ENCODE measurements around the gene FGD6.
"Not testable (repeated sequence)": the region's sequence is repeated elsewhere in the genome, so short reads cannot be mapped to it uniquely, and the experiment has no call there.

The FGD6 gene

DNA sequence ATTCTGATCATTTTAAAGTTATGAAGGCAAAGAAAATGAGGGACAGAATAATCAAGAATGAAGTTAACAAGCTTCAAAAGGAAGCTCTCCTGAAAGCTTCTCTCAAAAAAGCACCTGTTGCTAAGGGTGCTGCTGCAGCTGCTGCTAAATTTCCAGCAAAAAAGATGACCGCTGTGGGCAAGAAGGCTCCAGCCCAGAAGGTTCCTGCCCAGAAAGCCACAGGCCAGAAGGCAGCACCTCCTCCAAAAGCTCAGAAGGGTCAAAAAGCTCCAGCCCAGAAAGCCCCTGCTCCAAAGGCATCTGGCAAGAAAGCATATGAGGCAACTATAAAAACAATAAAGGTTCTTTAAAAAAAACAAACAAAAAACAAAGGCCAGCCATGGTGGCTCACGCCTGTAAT lies 91.2 kb downstream of the FGD6 start:
- DNase-seq (ENCODE audit: low spot score), result no peak

DNA sequence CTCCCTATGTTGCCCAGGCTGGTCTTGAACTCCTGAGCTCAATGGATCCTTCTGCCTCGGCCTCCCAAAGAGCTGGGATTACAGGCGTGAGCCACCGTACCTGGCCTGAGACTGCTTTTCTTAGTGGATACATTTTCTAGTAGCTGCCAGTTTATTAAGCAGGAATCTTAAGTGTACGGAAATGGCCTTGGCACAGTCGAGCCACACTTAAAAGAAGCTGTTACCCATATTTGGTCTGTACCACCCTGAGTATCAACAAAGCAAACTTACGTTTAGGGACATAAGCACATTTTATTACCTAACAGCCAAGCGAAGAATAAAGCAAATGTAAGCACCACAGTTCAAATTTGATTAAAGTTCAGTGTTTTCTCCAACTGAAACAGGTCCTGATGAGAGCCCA lies 93.2 kb downstream of the FGD6 start:
- DNase-seq (ENCODE audit: low spot score), result no peak

DNA sequence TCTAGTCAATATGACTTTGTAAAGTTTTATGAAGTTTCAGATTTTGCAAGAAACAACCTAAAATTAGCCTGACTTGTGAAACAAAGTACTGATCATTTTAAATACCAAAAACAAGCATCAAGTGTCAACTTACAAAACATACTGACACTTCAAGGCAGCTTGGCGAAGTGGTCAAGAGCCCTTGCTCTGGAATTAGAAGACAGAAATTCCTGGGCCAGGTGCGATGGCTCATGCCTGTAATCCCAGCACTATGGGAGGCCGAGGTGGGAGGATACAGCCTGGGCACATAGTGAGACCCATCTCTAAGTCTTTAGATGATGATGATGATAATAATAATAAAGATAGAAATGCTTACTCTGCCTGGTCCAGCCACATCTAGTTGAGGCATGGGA lies 98.5 kb downstream of the FGD6 start:
- DNase-seq (ENCODE audit: low spot score), result no peak

DNA sequence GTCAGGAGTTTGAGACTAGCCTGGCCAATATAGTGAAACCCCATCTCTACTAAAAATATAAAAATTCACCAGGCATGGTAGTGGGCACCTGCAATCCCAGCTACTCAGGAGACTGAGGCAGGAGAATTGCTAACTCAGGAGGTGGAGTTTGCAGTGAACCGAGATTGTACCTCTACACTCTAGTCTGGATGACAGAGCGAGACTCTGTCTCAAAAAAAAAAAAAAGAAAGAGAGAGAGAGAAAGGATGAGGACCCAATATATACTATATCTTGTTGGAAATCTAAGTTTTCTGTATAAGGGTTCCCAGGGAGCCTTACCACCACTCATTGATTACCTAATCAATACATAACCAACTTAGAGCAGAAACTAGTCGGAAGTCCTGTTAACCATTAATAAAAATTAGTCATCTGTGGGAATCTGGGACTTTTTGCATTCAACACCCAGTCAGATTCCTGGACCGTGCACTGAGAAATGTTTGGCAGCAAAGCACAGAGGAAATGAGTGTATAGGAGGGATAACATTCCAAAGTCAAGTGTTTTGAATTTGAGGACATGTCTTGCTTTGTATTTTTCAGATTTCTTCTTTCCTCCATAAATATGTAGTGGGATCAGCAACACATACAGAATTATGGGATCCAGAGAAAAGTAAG lies 99.0 kb downstream of the FGD6 start:
- DNase-seq (ENCODE audit: low spot score), result peak; percentile 60

DNA sequence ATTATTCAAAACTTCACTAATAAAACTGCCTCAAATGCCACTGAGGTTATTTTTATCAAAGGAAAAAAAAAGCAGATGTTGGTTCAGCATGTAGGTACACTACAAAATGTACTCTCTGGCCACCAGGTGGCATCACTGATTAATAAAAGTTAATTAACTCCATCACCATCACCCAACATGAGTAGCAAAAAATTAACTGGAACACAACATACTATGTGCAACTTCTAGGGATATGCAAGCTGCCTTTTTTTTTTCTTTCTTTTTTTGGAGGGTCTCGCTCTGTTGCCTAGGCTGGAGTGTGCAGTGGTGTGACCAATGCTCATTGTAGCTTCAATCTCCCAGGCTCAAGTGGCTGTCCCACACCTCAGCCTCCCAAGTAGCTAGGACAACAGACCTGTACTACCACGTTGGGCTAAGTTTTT lies 100.1 kb downstream of the FGD6 start:
- peak; percentile 40 for DNase-seq (ENCODE audit: low spot score)

DNA sequence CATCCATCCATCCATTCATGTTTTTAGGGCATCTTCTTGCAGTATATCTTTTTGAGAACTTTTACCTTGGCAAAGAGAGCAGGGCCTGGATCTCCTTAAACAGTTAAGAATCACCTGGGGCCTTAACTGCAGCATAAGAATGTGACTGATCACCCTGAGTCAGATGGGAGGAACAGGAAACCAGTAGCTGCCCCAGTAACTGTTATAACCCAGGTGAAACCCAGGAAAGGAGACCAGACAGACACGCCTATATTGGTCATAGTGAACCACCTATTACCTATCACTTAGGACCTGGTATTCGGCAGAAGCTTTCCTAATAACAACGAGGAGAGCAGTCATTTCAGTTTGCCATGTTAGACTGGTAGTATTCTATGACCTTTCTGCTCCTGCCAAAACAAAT lies 100.5 kb downstream of the FGD6 start:
- DNase-seq (ENCODE audit: low spot score), result no peak

DNA sequence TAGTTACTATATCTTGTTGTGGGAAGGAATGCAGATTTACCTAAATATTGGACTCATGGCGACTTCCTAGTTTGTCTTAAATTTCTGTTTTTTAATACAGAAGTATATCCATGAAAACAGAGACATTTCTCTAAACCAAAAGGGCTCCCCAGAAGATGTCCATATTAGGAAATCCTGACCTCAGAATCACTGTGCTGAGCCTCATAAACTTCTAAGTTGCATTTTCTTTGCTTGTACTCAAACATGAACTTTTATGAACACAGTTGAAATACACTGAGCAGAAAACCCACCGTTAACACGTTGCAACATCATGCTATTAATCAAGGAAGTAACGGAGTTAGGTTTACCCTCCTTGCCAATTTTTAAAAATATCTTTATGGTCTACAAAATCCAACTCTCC lies 100.9 kb downstream of the FGD6 start:
- no peak for DNase-seq (ENCODE audit: low spot score)

DNA sequence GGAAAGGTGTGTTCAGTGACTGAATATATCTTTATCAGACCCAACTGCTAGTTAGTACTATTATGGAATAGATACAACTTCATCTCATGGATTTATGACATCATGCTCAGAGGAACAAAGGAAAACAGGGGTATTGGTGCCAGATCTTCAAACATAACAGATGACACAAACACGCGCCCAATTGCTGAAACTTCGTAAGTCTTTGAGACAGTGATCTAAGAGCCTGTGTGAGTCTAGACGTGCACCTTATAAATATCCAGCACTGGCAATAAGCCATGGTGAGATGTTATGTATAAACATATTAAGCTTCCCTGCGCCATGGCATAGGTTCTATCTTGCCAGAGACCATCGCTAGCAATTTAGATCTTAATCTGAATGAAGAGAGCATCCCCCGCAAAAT lies 101.6 kb downstream of the FGD6 start:
- no peak for DNase-seq (ENCODE audit: low spot score)

DNA sequence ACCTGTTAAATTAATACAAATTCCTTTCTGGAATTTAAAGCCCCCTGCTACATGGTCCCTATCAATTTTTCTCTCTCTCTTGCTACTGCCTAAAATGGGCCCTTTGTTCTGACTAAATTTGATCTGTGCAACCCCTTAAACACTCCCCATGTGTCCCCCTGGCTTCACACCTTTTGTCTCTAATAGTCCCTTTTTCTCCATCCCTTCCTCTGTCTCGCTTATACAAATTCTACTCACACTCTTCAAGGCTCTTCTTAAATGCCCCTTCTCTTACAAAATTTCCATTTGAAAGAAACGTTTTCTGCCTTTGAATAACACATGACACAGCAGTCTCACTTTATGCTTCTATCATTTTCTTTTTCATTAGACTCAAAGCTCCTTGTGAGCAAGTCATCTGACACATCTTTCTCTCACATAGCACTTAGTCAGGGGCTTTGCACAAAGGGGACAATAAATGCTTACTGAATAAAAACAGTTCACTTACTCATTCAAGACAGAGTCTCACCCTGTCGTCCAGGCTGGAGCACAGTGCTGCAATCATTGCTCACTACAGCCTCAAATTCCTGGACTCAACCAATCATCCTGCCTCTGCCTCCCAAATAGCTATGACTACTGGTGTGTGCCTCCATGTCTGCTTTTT lies 102.4 kb downstream of the FGD6 start:
- DNase-seq (ENCODE audit: low spot score), result no peak

DNA sequence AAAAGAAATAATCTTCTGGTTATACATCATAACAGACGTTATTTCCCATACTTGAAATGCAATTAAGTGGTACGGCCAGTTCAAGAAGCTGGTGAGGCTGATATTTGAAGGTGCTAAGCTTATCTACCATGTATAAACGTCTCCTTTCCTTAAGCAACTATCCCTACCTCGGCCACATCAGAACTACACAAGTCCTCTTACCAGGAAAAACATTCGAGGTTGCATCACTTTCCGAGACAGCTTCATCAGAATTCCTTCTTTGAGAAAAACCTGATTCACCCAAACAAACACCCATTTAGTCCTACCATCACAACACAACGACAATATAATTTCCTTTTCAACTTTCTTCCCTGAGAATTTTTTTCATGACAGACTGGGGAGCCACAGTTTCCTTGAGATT lies 109.9 kb downstream of the FGD6 start:
- DNase-seq (ENCODE audit: low spot score), result no peak

DNA sequence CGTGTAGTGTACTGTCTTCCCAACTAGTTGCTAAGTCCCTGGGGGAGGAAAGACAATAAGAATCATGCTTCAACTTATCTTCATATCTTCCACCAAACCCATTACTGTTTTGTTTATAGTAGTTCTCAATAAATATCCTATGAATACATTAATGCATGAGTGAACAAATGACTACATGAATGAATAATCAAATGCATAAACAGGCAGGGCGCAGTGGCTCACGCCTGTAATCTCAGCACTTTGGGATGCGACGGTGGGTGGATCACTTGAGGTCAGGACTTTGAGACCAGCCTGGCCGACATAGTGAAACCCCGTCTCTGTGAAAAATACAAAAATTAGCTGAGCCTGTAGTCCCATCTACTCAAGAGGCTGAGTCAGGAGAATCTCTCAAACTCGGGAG lies 111.7 kb downstream of the FGD6 start:
- no peak for DNase-seq (ENCODE audit: low spot score)

DNA sequence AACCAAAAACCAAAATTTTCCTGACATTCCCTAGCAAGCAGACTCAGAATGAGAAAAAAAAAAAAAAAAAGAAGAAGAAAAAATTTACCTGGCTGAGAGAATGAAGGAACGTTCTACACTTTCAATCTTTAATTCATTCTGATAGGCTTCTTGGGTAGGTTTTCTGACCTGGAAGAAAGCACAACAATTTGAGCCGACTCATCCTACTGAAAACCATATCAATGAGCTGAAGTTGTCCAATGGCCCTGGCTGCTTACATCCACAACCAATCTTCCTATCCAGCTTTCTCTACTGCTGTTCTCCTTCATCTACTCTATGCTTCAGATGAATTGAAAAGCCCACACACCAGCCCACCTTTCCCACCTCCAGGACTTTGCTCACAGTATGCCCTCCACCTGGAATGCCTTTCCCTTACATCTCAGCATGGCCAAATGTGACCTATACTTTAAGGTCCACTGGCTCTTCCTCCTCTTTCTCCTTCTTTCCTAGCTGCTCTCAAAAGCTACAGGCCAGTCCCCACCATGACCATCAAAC lies 112.3 kb downstream of the FGD6 start:
- no peak for DNase-seq (ENCODE audit: low spot score)

DNA sequence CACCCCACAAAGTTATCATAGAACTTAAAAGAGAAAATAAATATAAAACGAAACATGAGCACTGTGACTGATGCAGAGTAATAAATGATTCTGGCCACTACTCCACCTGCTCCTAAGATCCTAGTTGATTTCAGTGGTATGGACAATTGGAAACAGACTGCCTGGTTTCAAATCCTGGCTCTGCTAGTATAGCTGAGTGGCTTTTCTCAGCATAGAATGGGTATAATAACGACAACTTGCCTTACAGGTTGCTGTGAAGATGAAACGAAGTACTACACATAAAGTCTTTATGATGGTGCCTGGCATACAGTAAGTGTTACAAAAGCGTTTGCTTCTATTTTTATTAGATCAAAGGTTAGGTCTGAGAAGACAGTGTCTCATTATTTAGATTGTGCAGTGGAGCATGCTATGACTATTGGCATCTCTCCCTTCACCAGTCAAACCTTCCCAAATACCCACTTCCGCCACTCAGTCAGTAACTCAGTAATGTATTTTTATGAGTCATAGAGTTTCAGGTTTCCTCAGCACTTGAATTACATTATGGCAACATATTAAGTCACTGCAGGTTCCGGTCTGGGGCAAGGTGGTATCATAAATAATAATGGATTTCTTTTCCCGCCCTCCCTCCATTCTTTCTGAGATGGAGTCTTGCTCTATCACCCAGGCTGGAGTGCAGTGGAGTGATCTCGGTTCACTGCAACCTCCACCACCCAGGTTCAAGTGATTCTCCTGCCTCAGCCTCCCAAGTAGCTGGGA lies 114.2 kb downstream of the FGD6 start:
- DNase-seq (ENCODE audit: low spot score), result peak; percentile 27

DNA sequence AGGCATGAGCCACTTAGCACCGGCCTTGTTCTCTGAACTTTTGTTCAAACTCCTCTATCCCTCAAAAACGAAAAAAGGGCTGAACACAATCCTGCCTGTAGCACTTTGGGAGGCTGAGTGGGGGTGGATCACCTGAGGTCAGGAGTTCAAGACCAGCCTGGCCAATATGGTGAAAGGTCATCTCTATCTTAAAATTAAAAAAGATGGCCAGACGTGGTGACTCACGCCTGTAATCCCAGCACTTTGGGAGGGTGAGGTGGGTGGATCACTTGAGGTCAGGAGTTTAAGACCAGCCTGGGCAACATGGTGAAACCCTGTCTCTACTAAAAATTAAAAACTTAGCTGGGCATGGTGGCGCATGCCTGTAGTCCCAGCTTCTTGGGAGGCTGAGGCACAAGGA lies 115.3 kb downstream of the FGD6 start:
- DNase-seq (ENCODE audit: low spot score), result not testable (repeated sequence)

DNA sequence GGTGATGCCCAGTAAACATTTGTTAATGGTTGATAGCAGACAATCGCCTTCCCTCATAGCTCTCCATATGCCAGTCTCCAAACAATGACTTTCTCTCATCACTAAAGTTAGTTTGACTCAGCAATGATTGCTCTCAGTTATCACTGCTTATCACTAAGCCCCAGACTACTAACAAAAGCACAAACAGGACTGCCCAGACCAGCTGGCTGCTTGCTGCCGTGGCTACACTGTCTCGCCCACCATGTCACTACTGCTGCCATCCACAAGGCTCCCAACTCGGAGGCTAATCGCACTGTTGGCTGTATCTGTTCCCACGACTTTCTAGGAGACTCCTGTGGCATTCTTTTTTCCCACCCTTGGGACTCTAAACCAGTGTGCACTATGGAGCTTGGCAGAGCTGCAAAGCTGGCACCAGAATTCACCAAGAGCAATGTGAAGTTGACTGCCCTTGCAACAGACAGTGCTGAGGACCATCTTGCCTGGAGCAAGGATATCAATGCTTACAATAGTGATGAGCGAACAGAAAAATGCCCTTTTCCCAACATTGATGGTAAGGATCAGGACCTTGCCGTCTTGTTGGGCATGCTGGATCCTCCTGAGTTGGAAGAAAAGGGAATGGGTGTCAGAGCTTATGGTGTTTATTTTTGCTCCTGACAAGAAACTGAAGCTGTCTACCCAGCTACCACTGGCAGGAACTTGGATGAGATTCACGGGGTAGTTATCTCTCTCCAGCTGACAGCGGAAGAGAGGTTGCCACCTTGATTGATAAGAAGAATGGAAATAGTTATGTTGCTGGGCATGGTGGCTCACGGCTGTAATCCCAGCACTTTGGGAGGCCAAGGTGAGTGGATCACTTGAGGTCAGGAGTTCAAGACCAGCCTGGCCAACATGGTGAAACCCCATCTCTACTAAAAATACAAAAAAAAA lies 116.7 kb downstream of the FGD6 start:
- DNase-seq (ENCODE audit: low spot score), result no peak

DNA sequence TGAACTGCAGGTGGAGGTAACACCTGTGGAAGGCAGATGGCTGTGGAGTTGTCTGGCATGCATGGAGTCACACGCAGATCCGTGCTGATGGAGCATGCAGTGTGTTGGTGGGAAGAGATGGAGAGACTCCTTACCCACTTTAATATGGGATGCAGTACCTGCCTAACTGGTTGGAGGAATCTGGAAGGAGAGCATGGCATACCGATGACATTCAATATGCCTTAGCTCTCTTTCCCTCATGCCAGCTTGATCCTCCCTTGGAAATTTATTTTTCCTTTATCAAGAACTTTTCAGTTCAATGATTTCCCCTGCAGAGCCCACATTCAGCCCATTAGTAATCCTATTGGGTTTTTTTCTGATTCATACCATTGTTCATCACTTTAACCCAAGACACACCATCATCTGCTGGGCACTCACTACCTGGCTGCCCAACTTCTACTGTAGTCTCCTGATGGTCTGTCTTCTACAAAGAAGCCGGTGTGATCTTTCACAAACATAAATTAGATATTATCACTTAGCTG lies 117.9 kb downstream of the FGD6 start:
- DNase-seq (ENCODE audit: low spot score), result no peak

DNA sequence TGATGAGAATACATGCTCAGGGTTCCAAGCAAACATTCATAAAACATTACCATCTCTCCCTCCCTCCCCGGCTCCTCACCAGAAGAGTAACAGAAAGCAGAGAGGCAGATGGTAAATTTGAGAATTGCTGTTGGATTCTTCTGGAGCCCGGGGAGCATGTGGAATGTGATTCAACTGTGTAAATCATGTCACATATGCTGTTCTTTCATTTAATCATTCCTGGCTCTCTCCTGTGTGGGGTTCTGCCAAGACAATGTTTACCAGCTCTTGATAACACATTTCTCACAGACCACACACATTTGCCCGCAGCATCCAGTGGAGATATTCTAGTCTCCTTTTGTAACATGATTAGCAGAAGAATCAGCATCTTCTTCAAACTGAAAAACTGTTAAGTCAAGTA lies 120.4 kb downstream of the FGD6 start:
- no peak for DNase-seq (ENCODE audit: low spot score)

DNA sequence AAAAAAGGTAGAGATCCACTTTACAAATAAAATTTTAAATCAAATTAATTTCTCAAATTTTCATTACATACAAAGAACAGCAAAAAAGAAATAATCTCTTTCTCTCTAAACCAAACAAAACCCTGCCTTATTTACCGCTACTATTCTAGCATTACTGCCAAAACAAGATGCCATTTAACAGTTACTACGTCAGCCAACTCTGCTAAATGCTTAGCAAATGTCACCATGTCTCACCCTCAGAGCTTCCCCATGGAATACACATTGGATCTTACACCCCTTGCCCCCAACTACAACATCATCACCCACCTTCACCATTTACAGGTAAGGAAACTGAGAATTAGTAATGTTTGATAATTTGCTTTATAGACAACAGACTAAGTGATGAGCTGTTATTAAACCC lies 120.9 kb downstream of the FGD6 start:
- DNase-seq (ENCODE audit: low spot score), result no peak

DNA sequence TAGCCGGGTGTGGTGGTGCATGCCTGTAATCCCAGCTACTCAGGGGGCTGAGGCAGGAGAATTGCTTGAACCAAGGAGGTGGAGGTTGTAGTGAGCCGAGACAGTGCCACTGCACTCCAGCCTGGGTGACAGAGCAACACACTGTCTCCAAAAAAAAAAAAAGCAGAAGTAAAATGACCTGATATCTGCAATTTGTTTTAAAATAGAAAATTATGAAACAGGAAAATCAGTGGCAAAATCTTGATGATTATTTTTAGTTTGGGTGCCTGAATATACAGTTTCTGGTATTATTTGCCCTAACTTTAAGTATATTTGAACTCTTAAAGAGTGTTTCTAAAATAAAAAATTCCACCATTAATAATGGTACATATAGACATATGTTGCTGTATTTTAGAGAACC lies 121.4 kb downstream of the FGD6 start:
- DNase-seq (ENCODE audit: low spot score), result not testable (repeated sequence)

DNA sequence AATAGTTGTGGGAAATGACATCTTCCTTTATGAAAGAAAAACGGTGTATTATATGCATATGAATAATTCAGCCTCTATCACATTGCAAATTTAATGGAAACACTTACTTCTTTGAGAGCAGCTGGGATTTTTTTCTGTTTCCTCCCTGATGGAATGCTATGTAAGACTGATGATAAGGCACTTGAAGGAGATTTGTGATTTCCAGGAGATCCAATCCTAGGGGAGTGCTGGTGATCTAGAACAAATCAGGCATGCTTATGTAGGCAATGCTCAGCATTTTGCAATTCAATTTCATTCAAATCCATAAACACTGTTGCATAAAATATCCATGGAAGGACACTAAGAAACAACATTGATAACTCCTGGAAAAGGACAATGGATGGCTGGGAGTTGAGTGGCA lies 127.8 kb downstream of the FGD6 start:
- DNase-seq (ENCODE audit: low spot score), result no peak

DNA sequence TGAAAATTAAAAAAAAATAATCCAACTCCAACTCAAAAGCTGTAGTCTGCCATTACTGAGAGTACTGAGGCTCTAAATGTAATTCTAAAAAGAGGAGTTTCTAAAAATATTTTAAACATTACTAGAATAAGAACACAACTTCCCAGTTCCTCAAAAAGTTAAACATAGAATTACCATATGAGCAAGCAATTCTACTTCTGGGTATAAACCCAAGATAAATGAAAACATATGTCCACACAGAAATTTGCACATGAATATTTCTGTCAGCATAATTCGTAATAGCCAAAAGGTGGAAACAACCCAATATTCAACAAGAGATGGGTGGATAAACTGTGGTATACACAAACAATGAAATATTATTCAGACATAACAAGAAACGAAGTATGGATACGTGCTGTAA lies 128.9 kb downstream of the FGD6 start:
- DNase-seq (ENCODE audit: low spot score), result no peak

DNA sequence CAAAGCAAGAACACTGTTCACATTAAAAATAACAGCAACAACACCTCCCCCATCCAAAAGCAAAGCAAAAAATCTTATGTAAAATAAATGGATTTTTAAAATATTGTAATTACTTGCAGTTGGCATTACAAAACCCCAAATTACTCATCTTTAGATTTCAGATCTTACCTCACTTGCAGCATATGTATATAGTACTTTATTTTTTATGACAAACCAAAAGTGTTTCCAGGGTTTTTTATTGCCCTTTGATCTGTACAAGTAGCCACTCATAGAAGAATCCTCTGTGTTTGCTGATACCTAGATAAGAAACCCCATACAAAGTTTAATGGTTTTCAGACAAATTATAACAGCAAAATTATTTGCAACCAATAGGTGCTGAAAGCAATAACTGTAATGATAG lies 131.7 kb downstream of the FGD6 start:
- no peak for DNase-seq (ENCODE audit: low spot score)
